Karpas-422 (cell line): ENCODE measurements around the gene PHC3. TPM values are rescaled to one million over a fixed set of nuclear protein-coding genes. Genes with fewer than 3 reads are reported as not detected.
A peak's percentile ranks its signal among the peaks of the same experiment; 100 is the strongest.

Experiments used
- DNase-seq: peaks from one replicate; pipeline ENCODE4 v3.0.0-alpha.2; 2015
- H2AFZ ChIP-seq: fragments of 200-600 bp; sonication (generic); 2 replicates; pipeline ENCODE4 v1.6.1; 2014; ENCODE audit warnings: antibody characterized with exemption, low read length, mixed read lengths
- H3K27ac ChIP-seq: fragments of 200-600 bp; sonication (generic); 2 replicates; pipeline ENCODE4 v1.5.1; 2014; ENCODE audit warnings: mild to moderate bottlenecking, low read length, moderate library complexity
- H3K27me3 ChIP-seq: fragments of 200-600 bp; sonication (generic); 2 replicates; pipeline ENCODE4 v1.6.1; 2014; ENCODE audit warnings: low read length, mixed read lengths
- H3K36me3 ChIP-seq: fragments of 200-600 bp; sonication (generic); 2 replicates; pipeline ENCODE4 v1.6.1; 2014; ENCODE audit warnings: low read length, mixed read lengths; ENCODE audit not compliant: insufficient read depth
- H3K4me1 ChIP-seq: fragments of 200-600 bp; sonication (generic); 2 replicates; pipeline ENCODE4 v1.6.1; 2014; ENCODE audit warnings: mild to moderate bottlenecking, low read length, mixed read lengths
- H3K4me2 ChIP-seq: fragments of 200-600 bp; sonication (generic); 2 replicates; pipeline ENCODE4 v1.6.1; 2014; ENCODE audit warnings: low read length, low read depth, mild to moderate bottlenecking; ENCODE audit not compliant: poor library complexity, severe bottlenecking
- H3K4me3 ChIP-seq: fragments of 200-600 bp; sonication (generic); 2 replicates; pipeline ENCODE4 v1.5.1; 2014; ENCODE audit warnings: mild to moderate bottlenecking, antibody characterized with exemption, low read length, mixed read lengths
- H3K79me2 ChIP-seq: fragments of 200-600 bp; sonication (generic); 2 replicates; pipeline ENCODE4 v1.6.1; 2014; ENCODE audit warnings: mild to moderate bottlenecking, low read length, mixed read lengths
- H3K9ac ChIP-seq: fragments of 200-600 bp; sonication (generic); 2 replicates; pipeline ENCODE4 v1.6.0; 2014; ENCODE audit warnings: low read length
- H3K9me2 ChIP-seq: fragments of 200-600 bp; sonication (generic), shearing (Covaris generic); replicated peaks from 2 replicates; pipeline ENCODE4 v1.6.0; 2014; ENCODE audit warnings: mild to moderate bottlenecking, low read length, moderate library complexity; ENCODE audit not compliant: insufficient read depth
- H3K9me3 ChIP-seq: fragments of 300-700, 200-600 bp; sonication (generic); 2 replicates; pipeline ENCODE4 v1.6.1; 2014; ENCODE audit warnings: low read length, mixed read lengths
- H4K20me1 ChIP-seq: fragments of 200-600 bp; sonication (generic); 2 replicates; pipeline ENCODE4 v1.6.1; 2014; ENCODE audit warnings: mild to moderate bottlenecking, antibody characterized with exemption, low read length, low read depth; ENCODE audit not compliant: insufficient read depth
- total RNA-seq: library from RNA; depleted of rRNA; stranded (reverse); fragments of >200 nt; shearing (Covaris generic); gene quantifications from 2 replicates; pipeline ENCODE4 v1.2.3, GENCODE V29; 2014; ENCODE audit warnings: low replicate concordance

The PHC3 gene
- total RNA-seq, 1 experiment from 2014 or later: 89.9 TPM

DNA sequence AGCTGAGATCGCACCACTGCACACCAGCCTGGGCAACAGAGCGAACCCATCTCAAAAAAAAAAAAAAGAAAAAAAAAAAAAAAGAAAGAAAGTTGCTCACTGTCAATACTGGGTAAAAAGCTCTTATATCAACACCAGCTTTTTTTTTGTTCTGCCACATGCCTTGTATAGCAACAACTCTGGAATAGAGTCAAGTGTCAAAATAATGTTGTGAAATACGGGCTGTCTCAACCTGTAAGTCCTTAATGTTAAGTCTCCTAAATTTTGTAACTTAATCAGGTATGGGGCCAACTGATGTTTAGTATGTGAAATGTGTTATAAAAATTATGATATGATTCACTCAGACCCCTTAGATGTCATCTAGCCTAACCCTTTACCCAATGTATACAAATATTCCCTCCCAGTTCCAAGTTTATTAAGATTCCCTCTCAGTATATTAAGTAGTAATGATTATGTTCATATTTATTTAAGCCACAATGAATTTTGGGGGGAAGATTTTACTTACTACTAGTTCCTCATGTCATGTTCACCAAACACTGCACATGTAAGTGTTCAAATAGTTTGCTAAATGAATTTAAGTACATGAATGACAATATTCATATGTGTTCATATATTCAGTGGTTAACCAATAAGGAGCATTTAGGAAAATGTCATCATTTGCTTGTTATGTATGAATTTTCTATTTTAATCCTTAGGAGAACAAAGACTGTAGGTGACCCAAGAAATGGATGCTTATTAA is 91.5 kb downstream of the PHC3 start:
- H3K4me3 ChIP-seq: no peak overlapping the region
- peaks cover 48% of the 10 kb centered on the region for H3K36me3 ChIP-seq
- H2AFZ ChIP-seq: no peak overlapping the region
- H3K4me2 ChIP-seq: no peak overlapping the region
- no peaks in the 10 kb centered on the region for H3K9me3 ChIP-seq
- no peak overlapping the region; the same call in 1 of the 2 replicates for H3K27ac ChIP-seq
- peaks cover 20% of the 10 kb centered on the region for H3K4me1 ChIP-seq
- no peaks in the 10 kb centered on the region for H4K20me1 ChIP-seq
- peaks cover 46% of the 10 kb centered on the region for H3K79me2 ChIP-seq
- H3K9ac ChIP-seq: no peak overlapping the region
- H3K27me3 ChIP-seq: no peaks in the 10 kb centered on the region
- DNase-seq: no peak
- no peaks in the 10 kb centered on the region for H3K9me2 ChIP-seq

- 0 out of 2 replicates have a peak overlapping the region, but pooled peaks have one; percentile 81 for H3K27ac ChIP-seq
- H3K36me3 ChIP-seq: peaks cover 41% of the 10 kb centered on the region
- DNase-seq: no peak
- H3K4me2 ChIP-seq: peak overlapping the region; percentile 48
- no peaks in the 10 kb centered on the region for H3K9me3 ChIP-seq
- peaks cover 39% of the 10 kb centered on the region for H3K4me1 ChIP-seq
- peaks cover 19% of the 10 kb centered on the region for H3K79me2 ChIP-seq
- H3K9me2 ChIP-seq: no peaks in the 10 kb centered on the region
- H3K27me3 ChIP-seq: no peaks in the 10 kb centered on the region
- no peak overlapping the region for H3K4me3 ChIP-seq
- H4K20me1 ChIP-seq: no peaks in the 10 kb centered on the region
- H3K9ac ChIP-seq: no peak overlapping the region
- H2AFZ ChIP-seq: no peak overlapping the region
Measured at GRCh38 chr3:170085396-170085795, 96.1 kb downstream of the PHC3 start.

DNA sequence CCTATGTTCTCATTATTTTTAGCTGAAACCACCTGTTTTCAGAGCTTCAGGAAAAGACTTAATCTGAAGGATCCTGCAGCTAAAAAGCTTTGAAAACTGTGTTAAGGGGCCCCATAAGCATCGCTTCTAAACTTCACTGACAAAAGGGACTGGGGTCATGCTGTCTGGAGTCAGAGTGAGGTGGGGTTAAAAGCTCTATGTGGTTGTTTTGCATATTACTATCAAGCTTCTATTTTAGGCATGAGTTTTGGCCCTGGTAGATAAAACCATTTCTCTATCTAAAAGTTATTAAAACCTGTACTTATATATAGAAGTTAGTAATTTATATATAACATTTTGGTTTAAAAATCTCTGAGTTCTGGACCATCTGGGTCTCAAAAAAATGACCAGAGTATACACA is 98.2 kb downstream of the PHC3 start:
- Histone ChIP-seq H3K9me2 (no peaks in the 10 kb centered on the region), H3K27ac (peak overlapping the region; percentile 81), H3K4me3 (no peak overlapping the region), H3K79me2 (peaks cover 15% of the 10 kb centered on the region), H3K36me3 (peaks cover 33% of the 10 kb centered on the region), H3K4me2 (peak overlapping the region; percentile 48), H3K4me1 (peaks cover 49% of the 10 kb centered on the region), H3K9me3 (no peaks in the 10 kb centered on the region), H4K20me1 (no peaks in the 10 kb centered on the region), H2AFZ (no peak overlapping the region), H3K9ac (peak overlapping the region; percentile 14; the same call in 1 of the 2 replicates), H3K27me3 (no peaks in the 10 kb centered on the region)
- peak; percentile 71 for DNase-seq

GRCh38 chr3:170081079-170081741 is 100.3 kb downstream of the PHC3 start:
- peaks cover 43% of the 10 kb centered on the region for H3K36me3 ChIP-seq
- no peaks in the 10 kb centered on the region for H3K9me3 ChIP-seq
- peaks cover 59% of the 10 kb centered on the region for H3K4me1 ChIP-seq
- peak overlapping the region; percentile 4; the same call in 1 of the 2 replicates for H3K27ac ChIP-seq
- H3K79me2 ChIP-seq: peaks cover 17% of the 10 kb centered on the region
- H4K20me1 ChIP-seq: no peaks in the 10 kb centered on the region
- DNase-seq: no peak
- H3K27me3 ChIP-seq: no peaks in the 10 kb centered on the region
- H3K9me2 ChIP-seq: no peaks in the 10 kb centered on the region
- H3K4me2 ChIP-seq: no peak overlapping the region
- H2AFZ ChIP-seq: no peak overlapping the region
- no peak overlapping the region for H3K4me3 ChIP-seq
- no peak overlapping the region for H3K9ac ChIP-seq

- Histone ChIP-seq H3K4me1 (peaks cover 59% of the 10 kb centered on the region), H3K27ac (peak overlapping the region; percentile 4; the same call in 1 of the 2 replicates), H3K27me3 (no peaks in the 10 kb centered on the region), H3K79me2 (peaks cover 15% of the 10 kb centered on the region), H3K4me3 (no peak overlapping the region), H2AFZ (no peak overlapping the region), H3K9ac (no peak overlapping the region), H3K9me3 (no peaks in the 10 kb centered on the region), H4K20me1 (no peaks in the 10 kb centered on the region), H3K4me2 (no peak overlapping the region), H3K9me2 (no peaks in the 10 kb centered on the region), H3K36me3 (peaks cover 39% of the 10 kb centered on the region)
- no peak for DNase-seq
Measured at GRCh38 chr3:170080605-170081004, 100.9 kb downstream of the PHC3 start.

DNA sequence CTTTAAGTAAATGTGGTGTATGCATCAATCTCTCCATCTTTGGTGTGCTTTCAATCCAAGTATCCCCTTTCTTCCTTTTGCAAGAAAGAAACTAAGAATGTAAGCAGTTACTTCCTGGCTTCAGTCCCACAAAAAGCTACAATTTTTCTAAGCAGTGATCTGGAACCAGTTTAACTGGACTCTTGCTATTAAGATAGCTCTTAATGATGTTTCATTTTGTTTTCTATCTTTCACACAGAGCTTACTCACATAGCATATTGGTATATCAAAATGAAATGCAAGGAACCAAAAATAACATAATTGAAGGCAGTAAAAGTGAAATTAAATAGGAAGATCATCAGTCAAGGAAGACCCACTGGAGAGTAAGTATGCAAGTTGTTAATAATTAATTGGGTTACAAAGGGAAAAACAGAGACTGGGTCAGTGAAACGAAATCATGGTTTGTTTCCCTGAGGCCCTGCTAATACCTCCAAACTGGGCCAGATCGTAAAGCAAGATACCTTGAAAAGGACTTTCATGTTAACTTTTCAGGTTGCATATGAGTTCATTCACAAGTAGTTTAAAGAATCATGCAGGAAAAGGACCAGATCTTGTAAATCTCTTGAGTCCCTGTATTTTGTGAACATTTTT is 101.9 kb downstream of the PHC3 start:
- H3K27me3 ChIP-seq: no peaks in the 10 kb centered on the region
- H3K4me2 ChIP-seq: no peak overlapping the region
- H2AFZ ChIP-seq: no peak overlapping the region
- H3K36me3 ChIP-seq: peaks cover 35% of the 10 kb centered on the region
- peak overlapping the region; percentile 63 for H3K27ac ChIP-seq
- no peak overlapping the region for H3K9ac ChIP-seq
- DNase-seq: no peak
- H3K9me2 ChIP-seq: no peaks in the 10 kb centered on the region
- H3K4me1 ChIP-seq: peaks cover 57% of the 10 kb centered on the region
- no peak overlapping the region for H3K4me3 ChIP-seq
- no peaks in the 10 kb centered on the region for H4K20me1 ChIP-seq
- H3K79me2 ChIP-seq: peaks cover 11% of the 10 kb centered on the region
- H3K9me3 ChIP-seq: no peaks in the 10 kb centered on the region

GRCh38 chr3:170078620-170079281 is 102.8 kb downstream of the PHC3 start:
- H3K4me2 ChIP-seq: no peak overlapping the region
- H3K4me3 ChIP-seq: no peak overlapping the region
- peak overlapping the region; percentile 63 for H3K27ac ChIP-seq
- no peak overlapping the region for H2AFZ ChIP-seq
- no peaks in the 10 kb centered on the region for H3K27me3 ChIP-seq
- H3K9ac ChIP-seq: no peak overlapping the region
- H3K36me3 ChIP-seq: peaks cover 26% of the 10 kb centered on the region
- H4K20me1 ChIP-seq: no peaks in the 10 kb centered on the region
- H3K9me2 ChIP-seq: no peaks in the 10 kb centered on the region
- H3K4me1 ChIP-seq: peaks cover 48% of the 10 kb centered on the region
- H3K79me2 ChIP-seq: peaks cover 12% of the 10 kb centered on the region; the same call in 1 of the 2 replicates
- no peaks in the 10 kb centered on the region for H3K9me3 ChIP-seq
- DNase-seq: no peak
